HepG2 (cell line): ENCODE measurements around the gene ANKRA2. TPM values are rescaled to one million over a fixed set of nuclear protein-coding genes. Genes with fewer than 3 reads are reported as not detected.

Source experiments
- ATRX ChIP-seq: sonication (generic); formaldehyde crosslinking; IDR thresholded peaks from 2 replicates; pipeline ENCODE4 v1.4.0; 2020; ENCODE audit warnings: missing genetic modification reagents, borderline replicate concordance
- NFRKB ChIP-seq: fragments of 450-650 bp; IDR thresholded peaks from 2 replicates; pipeline ENCODE4 v1.6.1; 2017
- PHF20 ChIP-seq: sonication (generic); formaldehyde crosslinking; IDR thresholded peaks from 2 replicates; pipeline ENCODE4 v1.5.0; 2020; ENCODE audit warnings: mild to moderate bottlenecking, missing genetic modification reagents
- PRDM4 ChIP-seq: sonication (generic); formaldehyde crosslinking; IDR thresholded peaks from 2 replicates; pipeline ENCODE4 v1.9.0; 2021; ENCODE audit warnings: missing genetic modification reagents, borderline replicate concordance
- REXO4 ChIP-seq: sonication (generic); formaldehyde crosslinking; IDR thresholded peaks from 2 replicates; pipeline ENCODE4 v1.8.0; 2022; ENCODE audit warnings: missing genetic modification reagents, mild to moderate bottlenecking, borderline replicate concordance
- SNRNP70 ChIP-seq: fragments of 200-400 bp; formaldehyde crosslinking; IDR thresholded peaks from 2 replicates; pipeline ENCODE4 v1.6.1; 2017; ENCODE audit warnings: mild to moderate bottlenecking, low read depth, low read length, moderate library complexity
- TARDBP ChIP-seq: sonication (generic); formaldehyde crosslinking; IDR thresholded peaks from 2 replicates; pipeline ENCODE4 v1.8.0; 2022; ENCODE audit warnings: mild to moderate bottlenecking, missing genetic modification reagents
- TFDP2 ChIP-seq: sonication (generic); formaldehyde crosslinking; IDR thresholded peaks from 2 replicates; pipeline ENCODE4 v1.4.0; 2020; ENCODE audit warnings: missing genetic modification reagents
- ZNF101 ChIP-seq: sonication (generic); formaldehyde crosslinking; IDR thresholded peaks from 2 replicates; pipeline ENCODE4 v1.4.0; 2020; ENCODE audit warnings: mild to moderate bottlenecking, low read depth, missing genetic modification reagents, borderline replicate concordance
- ZNF142 ChIP-seq: sonication (generic); formaldehyde crosslinking; IDR thresholded peaks from 2 replicates; pipeline ENCODE4 v1.4.0; 2020; ENCODE audit warnings: missing genetic modification reagents
- ZNF562 ChIP-seq: sonication (generic); formaldehyde crosslinking; IDR thresholded peaks from 2 replicates; pipeline ENCODE4 v1.8.0; 2022; ENCODE audit warnings: missing genetic modification reagents, borderline replicate concordance
- ZNF605 ChIP-seq: sonication (generic); formaldehyde crosslinking; IDR thresholded peaks from 2 replicates; pipeline ENCODE4 v1.8.0; 2022; ENCODE audit warnings: mild to moderate bottlenecking, missing genetic modification reagents
- ZNF614 ChIP-seq: IDR thresholded peaks from 2 replicates; pipeline ENCODE4 v1.6.1; 2018; ENCODE audit warnings: missing biosample characterization, missing genetic modification reagents, inconsistent platforms, borderline replicate concordance
- ZNF678 ChIP-seq: sonication (generic); formaldehyde crosslinking; IDR thresholded peaks from 2 replicates; pipeline ENCODE4 v1.4.0; 2020; ENCODE audit warnings: mild to moderate bottlenecking, missing genetic modification reagents
- ZSCAN5A ChIP-seq: sonication (generic); formaldehyde crosslinking; IDR thresholded peaks from 2 replicates; pipeline ENCODE4 v1.8.0; 2022; ENCODE audit warnings: mild to moderate bottlenecking, missing genetic modification reagents, borderline replicate concordance
- polyA plus RNA-seq, 8 experiments: library from polyadenylated mRNA; depleted of rRNA in 3 of 8; stranded (reverse) in 7 of 8; unstranded in 1 of 8; fragments of >200 nt; fragmentation: Illumina TruSeq in 4 of 8; extraction: Trizol in 4 of 8; gene quantifications; 2 replicates each; pipeline versions ENCODE4 v1.2.1 to v1.2.3, GENCODE V29; 2011 to 2016; ENCODE audit warnings: low read depth in 4 of 8, missing spikeins in 1 of 8, mixed read lengths in 1 of 8; ENCODE audit not compliant: insufficient read depth in 1 of 8
- total RNA-seq, 5 experiments: library from RNA; depleted of rRNA; stranded (reverse); fragments of >200 nt; fragmentation: Illumina TruSeq; extraction: Trizol; gene quantifications; 2 replicates each; pipeline ENCODE4 v1.2.3, GENCODE V29; 2016; ENCODE audit warnings: low read depth in 1 of 5

ANKRA2 gene
- total and polyA plus RNA-seq, 2 of the 13 experiments (the other 11 are each of a cell fraction or from before 2014, with no cell fraction given) = 23.6 to 33.6 TPM

DNA sequence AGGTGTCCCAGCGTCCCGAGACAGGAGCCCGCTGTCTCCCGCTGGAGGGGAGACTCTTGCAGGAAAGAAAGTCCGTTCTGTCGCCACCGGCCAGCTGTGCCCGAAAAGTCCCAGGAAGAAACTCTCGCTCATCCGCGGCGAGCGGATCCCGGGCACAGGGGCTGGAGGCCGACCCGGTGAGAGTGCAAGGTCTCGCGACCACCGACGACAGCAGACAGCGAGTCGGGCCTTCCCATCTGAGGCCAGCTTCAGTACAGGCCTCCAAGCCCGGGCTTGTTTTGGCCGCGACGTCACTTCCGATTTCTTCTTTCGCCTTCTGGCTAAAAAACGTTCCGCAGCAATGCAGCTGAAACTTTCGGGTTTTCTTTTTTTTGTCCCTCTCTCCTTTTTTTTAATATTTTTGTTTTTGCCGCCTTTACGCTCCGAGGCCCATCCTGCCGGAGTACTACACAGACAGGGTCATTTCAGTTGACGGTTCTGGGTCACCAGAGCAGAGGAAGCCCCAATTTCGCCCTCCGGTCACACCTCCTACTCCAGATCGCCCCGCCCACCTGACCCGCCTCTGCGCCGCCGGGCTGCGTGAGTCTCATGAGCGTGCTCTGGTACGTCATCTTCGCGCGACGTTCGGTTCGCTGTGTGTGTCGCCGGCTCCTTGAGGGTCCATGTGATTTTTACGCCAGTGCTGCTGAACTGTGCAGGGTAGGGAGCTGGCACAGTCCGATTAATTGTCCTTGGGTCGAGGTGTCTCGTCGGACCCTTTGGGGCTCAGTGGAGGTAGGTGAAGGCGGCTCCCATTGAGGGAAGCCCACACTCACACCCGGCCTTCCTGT lies at the start of gene ANKRA2, which contains the start of gene UTP15 (continued):
- TF ChIP-seq SNRNP70 = no peak
- TF ChIP-seq ZNF142 (CRISPR knock-in tag) = no peak
- TF ChIP-seq ZNF562 (CRISPR knock-in tag) = no peak
- no peak for TF ChIP-seq REXO4 (CRISPR knock-in tag)
- TF ChIP-seq PRDM4 (CRISPR knock-in tag) = no peak
- TF ChIP-seq ATRX (CRISPR knock-in tag) = no peak
- no peak for TF ChIP-seq ZSCAN5A (CRISPR knock-in tag)
- no peak for TF ChIP-seq NFRKB
- 0 out of 2 replicates have a peak, but pooled peaks have one; percentile 55 for TF ChIP-seq ZNF101 (CRISPR knock-in tag)
- peak; percentile 95 for TF ChIP-seq PHF20 (CRISPR knock-in tag)
- TF ChIP-seq ZNF678 (CRISPR knock-in tag) = 0 out of 2 replicates have a peak, but pooled peaks have one; percentile 23
- TF ChIP-seq TFDP2 (CRISPR knock-in tag) = peak; percentile 38; the same call in 1 of the 2 replicates
- peak; percentile 68 for TF ChIP-seq ZNF605 (CRISPR knock-in tag)
- no peak for TF ChIP-seq ZNF614
- no peak; the same call in 1 of the 2 replicates for TF ChIP-seq TARDBP (CRISPR knock-in tag)
